Measurements from ENCODE around the gene PSENEN. TPM values are rescaled to one million over a fixed set of nuclear protein-coding genes. Genes with fewer than 3 reads are reported as not detected.

PSENEN gene
- total RNA-seq, 4 donors from 2014 or later: 8.3 to 48.2 (median 40.6) TPM

GRCh38 chr19:35716801-35717664 is 28.4 kb upstream of the PSENEN start:
- H3K27me3 ChIP-seq: no peaks in the 10 kb centered on the region
- peak overlapping the region; percentile 90 to 96 (median 93) for H3K27ac ChIP-seq
- peak; percentile 90 to 98 (median 96) for DNase-seq
- no peaks in the 10 kb centered on the region for H3K9me3 ChIP-seq
- H3K36me3 ChIP-seq: peaks cover 0 to 22% (median 0%) of the 10 kb centered on the region in 3 donors
- peaks cover 0 to 31% (median 13%) of the 10 kb centered on the region in 4 donors for H3K4me1 ChIP-seq
- TF ChIP-seq CTCF (IDR thresholded peaks at IDR 0.05) (peak; percentile 76 to 92 (median 83)), POLR2A (IDR thresholded peaks at IDR 0.05) (peak; percentile 35 to 50)
- H3K4me3 ChIP-seq: peak overlapping the region; percentile 76 to 98 (median 90)

DNA sequence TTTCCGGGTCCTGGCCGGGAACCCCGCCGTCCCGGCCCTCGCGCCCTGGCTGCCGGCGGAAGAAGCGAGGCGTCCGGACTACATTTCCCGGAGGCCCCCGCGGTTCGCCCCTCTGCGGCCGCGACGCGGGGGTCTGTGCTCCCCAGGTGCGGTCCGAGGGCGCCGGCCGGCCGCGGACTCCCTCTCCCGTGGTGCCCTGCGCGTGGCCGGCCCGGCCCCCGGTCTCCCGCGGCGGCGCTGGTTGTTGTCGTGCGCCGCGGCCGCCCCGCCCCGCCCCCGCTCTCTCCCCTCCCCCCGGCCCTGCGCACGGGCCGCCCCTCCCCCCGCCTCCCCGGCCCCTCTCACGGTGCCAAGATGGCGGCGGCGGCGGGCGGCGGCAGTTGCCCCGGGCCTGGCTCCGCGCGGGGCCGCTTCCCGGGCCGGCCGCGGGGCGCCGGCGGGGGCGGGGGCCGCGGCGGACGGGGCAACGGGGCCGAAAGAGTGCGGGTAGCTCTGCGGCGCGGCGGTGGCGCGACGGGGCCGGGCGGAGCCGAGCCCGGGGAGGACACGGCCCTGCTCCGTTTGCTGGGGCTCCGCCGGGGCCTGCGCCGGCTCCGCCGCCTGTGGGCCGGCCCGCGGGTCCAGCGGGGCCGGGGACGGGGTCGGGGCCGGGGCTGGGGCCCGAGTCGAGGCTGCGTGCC is 27.6 kb upstream of the PSENEN start, which contains the start of gene KMT2B:
KMT2B (plus strand) TSS at position 339 of the 680 bp plus-strand sequence; CDS start at position 355, 16 bp downstream.
- H3K4me1 ChIP-seq: peaks cover 0 to 31% (median 13%) of the 10 kb centered on the region in 4 donors

GRCh38 chr19:35718345-35719041 is 27.0 kb upstream of the PSENEN start:
- DNase-seq: peak; percentile 32 to 64 (median 64)
- no peak for TF ChIP-seq CTCF (IDR thresholded peaks at IDR 0.05)

More for the DNA sequence above, 27.6 kb upstream of the PSENEN start, which contains the start of gene KMT2B:
- no peaks in the 10 kb centered on the region for H3K9me3 ChIP-seq
- H3K36me3 ChIP-seq: peaks cover 0 to 30% (median 0%) of the 10 kb centered on the region in 3 donors
- peak within 1 kb of the TSS; percentile 90 to 96 (median 93) for H3K27ac ChIP-seq
- H3K4me3 ChIP-seq: peak within 1 kb of the TSS; percentile 76 to 98 (median 90)
- TF ChIP-seq POLR2A (IDR thresholded peaks at IDR 0.05) (no peak), CTCF (IDR thresholded peaks at IDR 0.05) (no peak)
- no peaks in the 10 kb centered on the region for H3K27me3 ChIP-seq
- peak in 1 of 3 donors; percentile 97 for DNase-seq

DNA sequence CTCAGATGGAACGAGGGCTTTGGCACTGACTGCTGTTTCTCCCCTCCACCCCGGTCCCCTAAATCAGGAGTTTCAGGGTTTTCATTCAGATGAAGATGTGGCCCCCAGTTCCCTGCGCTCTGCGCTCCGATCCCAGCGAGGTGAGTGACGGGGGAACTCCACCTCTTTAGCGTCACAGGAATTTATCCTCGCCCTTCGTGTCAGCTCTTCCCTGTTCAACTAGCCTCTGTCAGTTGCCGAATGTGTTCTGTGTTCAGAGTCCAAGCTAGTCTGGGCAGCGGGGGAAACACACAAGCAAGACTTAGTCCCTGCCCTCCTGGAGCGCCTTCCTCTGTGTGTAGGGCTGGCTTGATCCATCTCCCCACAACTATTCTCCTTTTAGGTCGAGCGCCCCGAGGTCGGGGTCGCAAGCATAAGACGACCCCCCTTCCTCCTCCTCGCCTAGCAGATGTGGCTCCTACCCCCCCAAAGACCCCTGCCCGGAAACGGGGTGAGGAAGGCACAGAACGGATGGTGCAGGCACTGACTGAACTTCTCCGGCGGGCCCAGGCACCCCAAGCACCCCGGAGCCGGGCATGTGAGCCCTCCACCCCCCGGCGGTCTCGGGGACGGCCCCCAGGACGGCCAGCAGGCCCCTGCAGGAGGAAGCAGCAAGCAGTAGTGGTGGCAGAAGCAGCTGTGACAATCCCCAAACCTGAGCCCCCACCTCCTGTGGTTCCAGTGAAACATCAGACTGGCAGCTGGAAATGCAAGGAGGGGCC is 25.9 kb upstream of the PSENEN start:
- TF ChIP-seq POLR2A (IDR thresholded peaks at IDR 0.05) (no peak), CTCF (IDR thresholded peaks at IDR 0.05) (no peak)
- Histone ChIP-seq H3K27me3 (no peaks in the 10 kb centered on the region), H3K27ac (no peak overlapping the region), H3K36me3 (peaks cover 0 to 48% (median 0%) of the 10 kb centered on the region in 3 donors), H3K4me3 (peak overlapping the region in 2 of 4 donors; percentile 81 to 98), H3K4me1 (peaks cover 0 to 31% (median 13%) of the 10 kb centered on the region in 4 donors), H3K9me3 (no peaks in the 10 kb centered on the region)
- DNase-seq: no peak

More at GRCh38 chr19:35718345-35719041, 27.0 kb upstream of the PSENEN start:
- peak overlapping the region; percentile 76 to 98 (median 90) for H3K4me3 ChIP-seq
- no peaks in the 10 kb centered on the region for H3K9me3 ChIP-seq
- no peaks in the 10 kb centered on the region for H3K27me3 ChIP-seq
- H3K36me3 ChIP-seq: peaks cover 0 to 37% (median 0%) of the 10 kb centered on the region in 3 donors
- H3K4me1 ChIP-seq: peaks cover 0 to 31% (median 13%) of the 10 kb centered on the region in 4 donors
- peak overlapping the region; percentile 79 to 96 (median 92) for H3K27ac ChIP-seq

Data from Peyer's patch (tissue), 4 donors.